GM11168 (cell line): ENCODE results near the gene SMIM28.

Experiments
- in situ Hi-C: fragments of 300-500 bp; cut with MboI; formaldehyde crosslinking; loops from one replicate; pipeline ENCODE4 v1.12.0; 2022; ENCODE audit warnings: low sequenced_read_pairs; ENCODE audit not compliant: unreplicated experiment

Gene SMIM28

GRCh38 chr6:138403801-138404665 lies 26.3 kb downstream of the SMIM28 start, which contains the start of gene HEBP2:
Gene HEBP2 (plus strand): TSS chr6:138404223. CDS start chr6:138404496, 273 bp downstream.
- in situ Hi-C loops = no loop called here

GRCh38 chr6:138404666-138405337 lies 27.1 kb downstream of the SMIM28 start:
- in situ Hi-C loops = no loop called here

- in situ Hi-C loops = no loop called here
Observed at GRCh38 chr6:138405816-138406413, 28.2 kb downstream of the SMIM28 start.

- in situ Hi-C loops = no loop called here
Observed at GRCh38 chr6:138406443-138406842, 28.7 kb downstream of the SMIM28 start.

GRCh38 chr6:138410048-138410735 lies 32.5 kb downstream of the SMIM28 start:
- in situ Hi-C loops = no loop called here

GRCh38 chr6:138410972-138411880 lies 33.5 kb downstream of the SMIM28 start:
- in situ Hi-C loops = no loop called here

- in situ Hi-C loops = no loop called here
Observed at GRCh38 chr6:138415125-138415524, 37.4 kb downstream of the SMIM28 start.

- in situ Hi-C loops = no loop called here
Observed at GRCh38 chr6:138416206-138416605, 38.5 kb downstream of the SMIM28 start.

- in situ Hi-C loops = no loop called here
Observed at GRCh38 chr6:138417493-138418117, 39.9 kb downstream of the SMIM28 start.

GRCh38 chr6:138418118-138418742 lies 40.5 kb downstream of the SMIM28 start:
- in situ Hi-C loops = no loop called here

- in situ Hi-C loops = no loop called here
Observed at GRCh38 chr6:138419766-138420165, 42.1 kb downstream of the SMIM28 start.

GRCh38 chr6:138420356-138420755 lies 42.7 kb downstream of the SMIM28 start:
- in situ Hi-C loops = no loop called here

- in situ Hi-C loops = no loop called here
Observed at GRCh38 chr6:138421089-138421488, 43.4 kb downstream of the SMIM28 start.

GRCh38 chr6:138421608-138422007 lies 43.9 kb downstream of the SMIM28 start:
- in situ Hi-C loops = no loop called here

- in situ Hi-C loops = no loop called here
Observed at GRCh38 chr6:138422861-138423260, 45.2 kb downstream of the SMIM28 start.

GRCh38 chr6:138424004-138424904 lies 46.5 kb downstream of the SMIM28 start:
- in situ Hi-C loops = no loop called here

GRCh38 chr6:138425256-138425655 lies 47.6 kb downstream of the SMIM28 start:
- in situ Hi-C loops = loop anchor here (25.0 kb wide), 1 partner anchor 337 kb away; the partner anchor contains the start of gene CCDC28A
